ENCODE measurements around the gene GMDS. TPM values are rescaled to one million over a fixed set of nuclear protein-coding genes. Genes with fewer than 3 reads are reported as not detected.
A peak's percentile ranks its signal among the peaks of the same experiment; 100 is the strongest.

GMDS gene
- total RNA-seq, 2 experiments from 2014 or later: 36.6 to 42.8 TPM

DNA sequence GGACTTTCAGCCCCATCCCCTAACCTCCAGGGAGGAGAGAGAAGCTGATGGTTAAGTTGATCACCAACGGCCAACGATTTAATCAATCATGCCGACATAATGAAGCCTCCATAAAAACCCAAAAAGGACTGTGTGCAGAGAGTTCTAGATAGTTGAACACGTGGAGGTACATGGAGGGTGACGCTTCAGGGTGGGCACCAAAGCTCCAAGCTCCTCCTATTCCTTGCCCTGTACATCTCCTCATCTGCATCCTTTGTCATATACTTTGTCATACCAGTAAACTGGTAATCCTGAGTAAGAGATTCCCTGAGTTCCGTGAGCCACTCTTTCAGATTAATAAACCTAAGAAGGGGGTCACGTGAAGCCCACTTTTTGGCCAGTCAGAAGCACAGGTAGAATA, 3.7 kb upstream of the GMDS start:
- intact Hi-C loops (cut with micrococcal nuclease): no loop called here
- Mint-ChIP-seq H3K9me3 (peaks cover under 1% of the 10 kb centered on the region), H3K27ac (no peak overlapping the region), H3K27me3 (no peaks in the 10 kb centered on the region), H3K36me3 (ENCODE audit: low read depth) (peaks cover 26% of the 10 kb centered on the region), H3K4me1 (ENCODE audit: low read depth) (peaks cover 27% of the 10 kb centered on the region), H3K4me3 (no peak overlapping the region)
- POLR2A ChIA-PET: no interaction called here
- ATAC-seq (no peak), DNase-seq (no peak)
- TF ChIP-seq, protein P1, sequence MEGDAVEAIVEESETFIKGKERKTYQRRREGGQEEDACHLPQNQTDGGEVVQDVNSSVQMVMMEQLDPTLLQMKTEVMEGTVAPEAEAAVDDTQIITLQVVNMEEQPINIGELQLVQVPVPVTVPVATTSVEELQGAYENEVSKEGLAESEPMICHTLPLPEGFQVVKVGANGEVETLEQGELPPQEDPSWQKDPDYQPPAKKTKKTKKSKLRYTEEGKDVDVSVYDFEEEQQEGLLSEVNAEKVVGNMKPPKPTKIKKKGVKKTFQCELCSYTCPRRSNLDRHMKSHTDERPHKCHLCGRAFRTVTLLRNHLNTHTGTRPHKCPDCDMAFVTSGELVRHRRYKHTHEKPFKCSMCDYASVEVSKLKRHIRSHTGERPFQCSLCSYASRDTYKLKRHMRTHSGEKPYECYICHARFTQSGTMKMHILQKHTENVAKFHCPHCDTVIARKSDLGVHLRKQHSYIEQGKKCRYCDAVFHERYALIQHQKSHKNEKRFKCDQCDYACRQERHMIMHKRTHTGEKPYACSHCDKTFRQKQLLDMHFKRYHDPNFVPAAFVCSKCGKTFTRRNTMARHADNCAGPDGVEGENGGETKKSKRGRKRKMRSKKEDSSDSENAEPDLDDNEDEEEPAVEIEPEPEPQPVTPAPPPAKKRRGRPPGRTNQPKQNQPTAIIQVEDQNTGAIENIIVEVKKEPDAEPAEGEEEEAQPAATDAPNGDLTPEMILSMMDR (IDR thresholded peaks at IDR 0.05): no peak
- CTCF ChIA-PET: interaction anchor here (0.9 kb wide), 1 partner anchor 21 kb away, joined by 3 read pairs; no protein-coding TSS in a partner anchor

DNA sequence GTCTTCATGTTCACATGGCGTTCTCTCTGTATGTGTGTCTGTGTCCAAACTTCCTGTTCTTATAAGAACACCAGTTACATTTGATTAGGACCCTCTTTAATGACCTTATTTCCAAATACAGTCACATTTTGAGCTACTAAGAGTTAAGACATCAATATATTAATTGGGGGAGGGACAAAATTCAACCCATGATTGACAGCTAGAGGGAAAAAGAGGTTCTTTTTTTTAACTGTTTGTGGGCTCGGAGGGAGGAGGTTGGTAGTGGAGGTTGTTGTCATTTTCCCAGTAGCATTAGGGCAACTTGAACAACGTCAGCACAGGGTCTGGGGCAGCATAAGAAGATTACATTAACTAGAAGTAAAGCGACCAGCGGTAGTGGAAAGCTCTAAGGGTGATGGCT, 2.3 kb upstream of the GMDS start:
- Mint-ChIP-seq H3K27ac (no peak overlapping the region), H3K4me3 (no peak overlapping the region), H3K4me1 (ENCODE audit: low read depth) (peaks cover 39% of the 10 kb centered on the region), H3K9me3 (no peaks in the 10 kb centered on the region), H3K36me3 (ENCODE audit: low read depth) (peaks cover 25% of the 10 kb centered on the region), H3K27me3 (no peaks in the 10 kb centered on the region)
- POLR2A ChIA-PET: interaction anchor here (0.6 kb wide), 1 partner anchor 135 kb away, joined by 3 read pairs; no protein-coding TSS in a partner anchor
- TF ChIP-seq, protein P1 (IDR thresholded peaks at IDR 0.05): no peak
- DNase-seq (no peak), ATAC-seq (no peak)
- CTCF ChIA-PET: no interaction called here
- intact Hi-C loops (cut with micrococcal nuclease): no loop called here

DNA sequence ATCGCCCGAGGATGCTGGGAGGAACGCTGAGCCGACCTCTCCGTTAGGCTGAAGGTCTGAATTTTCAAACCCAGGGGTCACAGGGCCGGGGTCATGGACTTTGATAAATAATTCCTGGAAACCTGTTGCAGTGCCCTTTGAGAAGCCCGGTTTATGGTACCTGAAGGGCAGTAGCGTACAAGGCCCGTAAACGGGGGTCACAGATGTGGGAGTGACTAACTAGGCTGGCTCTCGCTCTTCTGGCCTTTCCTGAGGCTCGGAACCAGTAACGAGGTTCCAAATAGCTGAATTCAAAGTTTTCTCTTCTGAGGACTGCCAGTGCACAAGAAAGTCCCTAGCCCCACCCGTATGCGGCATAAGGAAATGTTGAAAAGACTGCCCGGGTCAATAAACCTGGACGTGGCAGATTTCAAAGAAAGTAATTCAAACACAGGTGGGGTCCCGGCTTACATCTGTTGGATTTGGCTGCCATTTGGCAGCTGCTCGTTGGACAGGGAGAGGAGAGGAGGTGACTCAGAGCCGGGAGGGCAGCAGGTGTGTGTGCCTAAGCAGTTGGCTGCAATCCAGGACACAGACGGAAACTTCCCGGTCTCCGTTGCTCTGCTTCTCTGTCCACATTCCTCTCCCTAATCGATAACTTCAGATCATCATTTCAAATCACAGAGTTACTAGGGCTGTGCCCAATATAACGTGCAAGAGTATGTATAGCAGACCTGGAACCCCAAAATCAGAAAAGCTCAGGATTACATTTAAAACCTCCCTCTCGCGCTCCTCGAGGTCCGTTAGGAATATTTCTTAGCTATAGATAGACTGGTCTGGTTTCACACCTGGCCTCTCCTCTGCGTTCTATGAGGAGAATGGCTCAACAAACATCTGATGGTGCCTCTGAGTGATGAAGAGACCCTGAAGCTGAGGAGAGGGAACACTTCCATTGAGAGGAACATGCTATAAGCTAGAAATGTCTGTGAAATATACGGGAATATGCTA, 765 bp upstream of the GMDS start:
- peak; percentile 1 for ATAC-seq

DNA sequence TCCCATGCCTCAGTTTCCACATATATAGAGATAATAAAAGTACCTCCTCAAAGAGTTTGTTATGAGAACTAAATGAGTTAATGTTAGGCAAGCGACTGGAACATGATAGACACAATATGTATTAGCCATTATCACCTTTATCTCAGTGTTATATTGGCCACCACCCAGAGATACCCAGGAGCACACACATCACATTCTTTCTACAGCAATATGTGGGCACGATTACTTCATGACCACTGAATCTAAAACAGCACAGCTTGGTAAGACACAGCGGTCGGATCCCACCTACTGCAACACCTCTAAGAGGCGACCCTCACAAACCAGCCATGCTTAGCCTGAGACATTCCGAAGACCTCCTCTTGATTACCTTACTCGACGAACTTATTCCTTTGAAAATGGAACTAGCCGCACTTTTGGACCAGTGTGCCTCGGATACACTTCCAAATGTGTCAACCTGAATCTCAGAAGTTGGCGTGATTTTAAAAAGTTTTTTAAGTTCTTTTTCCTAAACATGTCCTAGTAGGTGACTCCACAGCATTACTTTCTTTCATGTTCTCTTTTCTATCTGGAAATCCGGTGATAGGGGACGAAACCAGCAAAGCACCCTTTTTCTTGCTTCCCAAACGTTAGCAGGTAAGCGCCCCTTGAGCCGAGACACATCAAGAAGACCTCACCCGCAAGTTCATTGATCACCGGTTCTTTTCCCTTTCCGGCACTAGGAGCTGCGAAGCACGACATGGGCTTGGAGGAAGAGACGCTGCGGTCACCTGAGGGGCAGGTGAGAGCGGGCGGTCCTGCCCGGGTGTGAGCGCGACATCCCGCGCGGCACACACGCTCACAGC, 923 bp downstream of the GMDS start:
- ATAC-seq (no peak), DNase-seq (no peak)
- Mint-ChIP-seq H3K4me3 (peak overlapping the region; percentile 94), H3K36me3 (ENCODE audit: low read depth) (peaks cover 24% of the 10 kb centered on the region), H3K4me1 (ENCODE audit: low read depth) (peaks cover 64% of the 10 kb centered on the region), H3K27ac (peak overlapping the region; percentile 86), H3K27me3 (no peaks in the 10 kb centered on the region), H3K9me3 (no peaks in the 10 kb centered on the region)
- TF ChIP-seq, protein P1 (IDR thresholded peaks at IDR 0.05): no peak
- intact Hi-C loops (cut with micrococcal nuclease): no loop called here
- ChIA-PET POLR2A (no interaction called here), CTCF (no interaction called here)

More for the DNA sequence above, 765 bp upstream of the GMDS start:
- Mint-ChIP-seq H3K36me3 (ENCODE audit: low read depth) (peaks cover 22% of the 10 kb centered on the region), H3K4me1 (ENCODE audit: low read depth) (peaks cover 54% of the 10 kb centered on the region), H3K4me3 (peak overlapping the region; percentile 94), H3K27me3 (no peaks in the 10 kb centered on the region), H3K27ac (peak overlapping the region; percentile 97), H3K9me3 (no peaks in the 10 kb centered on the region)
- DNase-seq: peak; percentile 61
- CTCF ChIA-PET: interaction anchor here (1.0 kb wide), 1 partner anchor 108 kb away, joined by 3 read pairs; no protein-coding TSS in a partner anchor
- TF ChIP-seq, protein P1 (IDR thresholded peaks at IDR 0.05): no peak
- intact Hi-C loops (cut with micrococcal nuclease): no loop called here
- POLR2A ChIA-PET: no interaction called here
